Mesendoderm (in vitro differentiated cells): ENCODE measurements around the gene XYLB.

Experiments
- DNase-seq: peaks from one replicate; pipeline ENCODE4 v3.0.0; 2013
- H2AK5ac ChIP-seq: 2 replicates; pipeline ENCODE4 v1.6.1; 2013; ENCODE audit warnings: low read length, inconsistent platforms
- H2BK120ac ChIP-seq: 2 replicates; pipeline ENCODE4 v1.6.1; 2013; ENCODE audit warnings: low read depth, mild to moderate bottlenecking, low read length, moderate library complexity, mixed read lengths
- H2BK15ac ChIP-seq: replicated peaks from 2 replicates; pipeline ENCODE4 v1.6.1; 2013; ENCODE audit warnings: low read depth, mild to moderate bottlenecking, moderate library complexity
- H2BK5ac ChIP-seq: 2 replicates; pipeline ENCODE4 v1.6.1; 2013; ENCODE audit warnings: low read length, inconsistent platforms
- H3K18ac ChIP-seq: 2 replicates; pipeline ENCODE4 v1.6.1; 2013; ENCODE audit warnings: mild to moderate bottlenecking, low read length, mixed read lengths
- H3K23ac ChIP-seq: one replicate; pipeline ENCODE4 v1.6.1; 2013; ENCODE audit warnings: low read length
- H3K27ac ChIP-seq: 2 replicates; pipeline ENCODE4 v1.5.1; 2013; ENCODE audit warnings: low read depth, mild to moderate bottlenecking, inconsistent platforms, low read length, moderate library complexity
- H3K27me3 ChIP-seq: 2 replicates; pipeline ENCODE4 v1.6.1; 2013; ENCODE audit warnings: low read length, control low read depth, mild to moderate bottlenecking, inconsistent platforms; ENCODE audit not compliant: insufficient read depth, poor library complexity
- H3K36me3 ChIP-seq: 2 replicates; pipeline ENCODE4 v1.6.1; 2013; ENCODE audit warnings: low read length, inconsistent platforms; ENCODE audit not compliant: control insufficient read depth, insufficient read depth
- H3K4ac ChIP-seq: one replicate; pipeline ENCODE4 v1.6.1; 2013; ENCODE audit warnings: low read depth, mild to moderate bottlenecking, low read length, moderate library complexity
- H3K4me1 ChIP-seq: 2 replicates; pipeline ENCODE4 v1.6.1; 2013; ENCODE audit warnings: low read depth, low read length, inconsistent platforms; ENCODE audit not compliant: control insufficient read depth
- H3K4me2 ChIP-seq: 2 replicates; pipeline ENCODE4 v1.6.1; 2013; ENCODE audit warnings: low read length
- H3K4me3 ChIP-seq: 2 replicates; pipeline ENCODE4 v1.5.1; 2013; ENCODE audit warnings: mild to moderate bottlenecking, low read length
- H3K56ac ChIP-seq: one replicate; pipeline ENCODE4 v1.6.1; 2013; ENCODE audit warnings: low read length
- H3K79me1 ChIP-seq: 2 replicates; pipeline ENCODE4 v1.6.1; 2013; ENCODE audit warnings: low read length, inconsistent platforms
- H3K79me2 ChIP-seq: 2 replicates; pipeline ENCODE4 v1.6.1; 2013; ENCODE audit warnings: mild to moderate bottlenecking, low read length; ENCODE audit not compliant: control insufficient read depth, insufficient read depth
- H3K9ac ChIP-seq: 2 replicates; pipeline ENCODE4 v1.6.1; 2013; ENCODE audit warnings: low read length, inconsistent platforms
- H4K5ac ChIP-seq: one replicate; pipeline ENCODE4 v1.6.1; 2013; ENCODE audit warnings: low read length
- H4K8ac ChIP-seq: one replicate; pipeline ENCODE4 v1.6.1; 2013; ENCODE audit warnings: low read depth, mild to moderate bottlenecking, control low read depth, low read length, moderate library complexity
- WGBS: extraction: QIAGEN DNeasy Blood & Tissue Kit; methylation state at CpG from one replicate; pipeline ENCODE4 v1.1.7; 2013; ENCODE audit warnings: low lambda C conversion rate, missing lambda C conversion rate; ENCODE audit not compliant: insufficient coverage; ENCODE audit errors: extremely low coverage; 5-methylcytosine and 5-hydroxymethylcytosine counted together

XYLB gene

DNA sequence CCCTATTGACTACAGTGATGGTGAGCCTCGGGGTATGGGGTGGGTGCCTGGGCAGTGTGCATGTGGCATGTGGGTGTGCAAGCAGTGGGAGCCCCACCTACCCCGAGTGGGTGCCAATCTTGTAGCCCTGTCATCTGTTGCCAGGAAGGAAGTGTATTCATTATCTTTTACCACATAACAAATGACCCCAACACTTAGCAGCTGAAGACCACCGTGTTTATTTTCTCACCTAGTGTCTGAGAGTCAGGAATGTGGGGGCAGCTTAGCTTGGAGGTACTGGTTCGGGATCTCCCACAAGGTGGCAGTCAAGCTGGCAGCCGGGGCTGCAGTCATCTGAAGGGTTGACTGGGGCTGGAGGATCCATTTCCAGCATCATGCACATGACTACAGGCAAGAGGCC lies 21.7 kb downstream of the XYLB start:
- H2BK15ac ChIP-seq = no peak overlapping the region
- H3K9ac ChIP-seq = no peak overlapping the region
- H3K36me3 ChIP-seq = no peaks in the 10 kb centered on the region
- no peak overlapping the region for H2BK120ac ChIP-seq
- no peaks in the 10 kb centered on the region for H3K4me1 ChIP-seq
- no peak overlapping the region for H2AK5ac ChIP-seq
- H3K27ac ChIP-seq = no peak overlapping the region
- no peak overlapping the region for H3K56ac ChIP-seq
- H3K79me2 ChIP-seq = no peaks in the 10 kb centered on the region
- no peaks in the 10 kb centered on the region for H3K79me1 ChIP-seq
- no peak overlapping the region for H2BK5ac ChIP-seq
- H4K8ac ChIP-seq = no peak overlapping the region
- H3K4me2 ChIP-seq = no peak overlapping the region
- H3K18ac ChIP-seq = no peak overlapping the region
- no CpG with 5 or more reads among the region's 5 CpGs for WGBS
- no peak overlapping the region for H3K4ac ChIP-seq
- H3K23ac ChIP-seq = no peak overlapping the region
- DNase-seq = no peak
- H3K4me3 ChIP-seq = no peak overlapping the region
- no peak overlapping the region for H4K5ac ChIP-seq
- no peaks in the 10 kb centered on the region for H3K27me3 ChIP-seq

DNA sequence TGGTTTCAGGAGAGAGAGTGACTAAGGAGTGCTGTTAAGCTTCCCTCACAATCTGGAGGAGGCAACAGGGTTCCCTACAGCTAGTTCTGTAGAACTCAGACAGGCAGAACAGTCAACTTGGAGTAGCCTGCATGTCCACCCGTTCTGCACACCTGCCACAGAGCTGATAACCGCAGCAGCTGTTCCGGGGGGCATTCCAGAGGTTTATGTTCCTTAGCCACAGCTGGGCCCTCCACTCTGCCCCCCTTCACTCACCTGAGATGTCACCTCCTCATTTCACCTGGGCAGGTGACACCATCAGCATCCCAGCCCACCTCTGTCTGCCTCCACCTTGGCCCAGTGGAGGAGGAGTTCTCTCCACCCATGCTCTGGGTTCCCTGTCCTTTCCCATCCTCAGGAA lies 22.6 kb downstream of the XYLB start:
- H3K4ac ChIP-seq = no peak overlapping the region
- no peak overlapping the region for H2BK15ac ChIP-seq
- no peaks in the 10 kb centered on the region for H3K27me3 ChIP-seq
- H2BK120ac ChIP-seq = no peak overlapping the region
- DNase-seq = no peak
- no peak overlapping the region for H3K18ac ChIP-seq
- H2AK5ac ChIP-seq = no peak overlapping the region
- no peaks in the 10 kb centered on the region for H3K79me2 ChIP-seq
- no peak overlapping the region for H3K9ac ChIP-seq
- no peak overlapping the region for H4K8ac ChIP-seq
- no CpG with 5 or more reads among the region's 3 CpGs for WGBS
- no peak overlapping the region for H3K56ac ChIP-seq
- no peak overlapping the region for H4K5ac ChIP-seq
- no peak overlapping the region for H3K27ac ChIP-seq
- no peak overlapping the region for H3K4me2 ChIP-seq
- no peaks in the 10 kb centered on the region for H3K36me3 ChIP-seq
- H2BK5ac ChIP-seq = no peak overlapping the region
- H3K23ac ChIP-seq = no peak overlapping the region
- H3K4me3 ChIP-seq = no peak overlapping the region
- no peaks in the 10 kb centered on the region for H3K4me1 ChIP-seq
- H3K79me1 ChIP-seq = no peaks in the 10 kb centered on the region

DNA sequence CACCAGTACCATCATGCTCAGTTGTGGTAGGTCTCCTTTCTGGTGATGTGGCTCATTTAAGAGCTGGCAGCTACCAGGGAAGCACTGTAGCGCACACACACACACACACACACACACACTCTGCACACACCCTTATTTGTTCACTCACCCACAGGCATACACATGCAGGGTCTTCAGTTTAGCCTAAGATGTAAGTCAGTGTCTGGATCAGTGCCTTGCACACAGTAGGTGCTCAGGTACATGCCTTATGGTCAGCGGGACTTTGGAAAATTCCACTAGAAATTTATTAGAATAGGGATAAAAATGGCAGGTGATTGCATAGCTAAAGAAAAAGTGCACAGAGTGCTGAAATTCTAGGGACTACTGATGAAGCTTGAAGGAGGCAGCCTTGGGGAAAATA lies 23.6 kb downstream of the XYLB start:
- Histone ChIP-seq H2BK120ac (no peak overlapping the region), H3K4ac (no peak overlapping the region), H2AK5ac (no peak overlapping the region), H4K5ac (no peak overlapping the region), H3K18ac (no peak overlapping the region), H3K79me2 (no peaks in the 10 kb centered on the region), H3K56ac (no peak overlapping the region), H4K8ac (no peak overlapping the region), H3K4me2 (no peak overlapping the region), H3K4me3 (no peak overlapping the region), H3K9ac (no peak overlapping the region), H2BK15ac (no peak overlapping the region), H3K4me1 (no peaks in the 10 kb centered on the region), H3K27me3 (no peaks in the 10 kb centered on the region), H3K36me3 (no peaks in the 10 kb centered on the region), H3K23ac (no peak overlapping the region), H3K27ac (no peak overlapping the region), H3K79me1 (no peaks in the 10 kb centered on the region), H2BK5ac (no peak overlapping the region)
- DNase-seq = no peak
- no CpG with 5 or more reads among the region's 2 CpGs for WGBS

DNA sequence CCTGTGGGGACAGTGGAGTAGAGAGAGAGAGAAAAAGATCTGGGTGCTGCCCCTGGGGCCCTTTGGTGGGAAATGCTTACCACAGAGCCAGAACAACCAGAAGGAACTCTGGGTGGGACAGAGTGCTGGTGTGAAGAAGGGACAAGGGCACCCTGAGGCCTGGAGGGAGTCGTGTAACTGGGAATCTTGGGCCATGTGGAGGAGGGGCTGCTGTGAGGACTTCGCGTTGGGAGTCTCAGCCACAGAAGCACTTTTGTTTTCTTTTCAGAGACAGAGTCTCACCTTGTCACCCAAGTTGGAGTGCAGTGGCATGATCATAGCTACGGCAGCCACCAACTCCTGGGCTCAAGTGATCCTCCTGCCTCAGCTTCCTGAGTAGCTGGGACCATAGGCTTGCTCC lies 24.3 kb downstream of the XYLB start:
- H4K8ac ChIP-seq = no peak overlapping the region
- H3K4me2 ChIP-seq = no peak overlapping the region
- H3K9ac ChIP-seq = no peak overlapping the region
- H2BK15ac ChIP-seq = no peak overlapping the region
- H3K4ac ChIP-seq = no peak overlapping the region
- H3K79me1 ChIP-seq = no peaks in the 10 kb centered on the region
- H2BK5ac ChIP-seq = no peak overlapping the region
- no peak overlapping the region for H3K18ac ChIP-seq
- DNase-seq = no peak
- H2BK120ac ChIP-seq = no peak overlapping the region
- H2AK5ac ChIP-seq = no peak overlapping the region
- H3K4me1 ChIP-seq = no peaks in the 10 kb centered on the region
- no peaks in the 10 kb centered on the region for H3K27me3 ChIP-seq
- H4K5ac ChIP-seq = no peak overlapping the region
- H3K27ac ChIP-seq = no peak overlapping the region
- no peak overlapping the region for H3K23ac ChIP-seq
- H3K36me3 ChIP-seq = no peaks in the 10 kb centered on the region
- H3K79me2 ChIP-seq = no peaks in the 10 kb centered on the region
- WGBS = no CpG with 5 or more reads among the region's 4 CpGs
- no peak overlapping the region for H3K56ac ChIP-seq
- H3K4me3 ChIP-seq = no peak overlapping the region

DNA sequence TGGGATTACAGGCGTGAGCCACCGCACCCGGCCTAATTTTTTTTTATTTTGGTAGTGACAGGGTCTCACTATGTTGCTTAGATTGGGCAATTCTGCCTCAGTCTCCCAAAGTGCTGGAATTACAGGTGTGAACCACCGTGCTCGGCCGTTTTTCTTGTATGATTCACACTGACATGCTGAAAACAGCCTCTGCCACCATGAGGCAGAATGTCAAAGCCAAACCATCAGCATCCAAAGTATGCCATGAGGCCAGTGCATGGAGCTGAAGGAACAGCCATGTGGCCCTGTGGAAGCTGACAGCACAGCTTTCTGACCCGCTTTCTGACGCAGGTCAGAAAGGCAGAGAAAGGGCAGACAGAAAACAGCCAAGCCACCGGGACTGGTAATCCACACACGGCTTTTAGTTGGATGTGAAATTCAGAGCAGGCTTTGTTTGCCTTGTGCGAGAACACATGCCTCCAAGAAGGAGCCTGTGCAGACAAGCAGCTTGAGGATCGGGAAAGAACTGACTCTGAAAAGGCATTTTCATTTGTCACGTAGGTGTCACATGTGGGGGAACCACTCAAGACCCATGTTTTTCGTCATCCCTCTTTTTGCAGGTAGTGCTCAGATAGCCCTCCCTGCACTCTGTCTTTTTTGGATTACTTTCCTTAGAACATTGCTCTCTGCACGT lies 25.1 kb downstream of the XYLB start:
- no CpG with 5 or more reads among the region's 15 CpGs for WGBS
- Histone ChIP-seq H3K36me3 (no peaks in the 10 kb centered on the region), H3K79me2 (no peaks in the 10 kb centered on the region)

DNA sequence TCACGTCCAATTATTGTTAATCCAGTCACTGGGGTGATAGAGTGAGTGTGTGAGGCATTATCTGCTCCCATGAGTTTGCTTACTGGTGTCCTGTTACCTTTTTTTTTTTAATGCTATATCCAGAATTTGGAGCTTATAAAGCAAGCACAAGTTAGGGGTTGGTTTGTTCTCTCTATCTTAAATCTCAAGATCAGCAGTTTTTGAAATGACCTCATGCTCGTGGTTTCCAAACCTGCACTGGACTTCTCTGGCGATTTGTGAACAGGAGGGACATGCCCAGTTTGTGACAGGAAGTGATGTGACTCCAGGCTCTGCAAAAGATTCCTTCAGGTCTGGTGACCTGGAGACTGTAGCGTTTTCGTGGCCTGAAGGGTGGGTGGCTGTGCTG lies 25.6 kb downstream of the XYLB start:
- no peak overlapping the region for H3K56ac ChIP-seq
- no peak overlapping the region for H3K27ac ChIP-seq
- H3K4me1 ChIP-seq = no peaks in the 10 kb centered on the region
- DNase-seq = no peak
- no peak overlapping the region for H4K5ac ChIP-seq
- no peak overlapping the region for H3K4ac ChIP-seq
- no peak overlapping the region for H3K18ac ChIP-seq
- no peak overlapping the region for H2BK120ac ChIP-seq
- H4K8ac ChIP-seq = no peak overlapping the region
- no peak overlapping the region for H3K4me3 ChIP-seq
- H3K27me3 ChIP-seq = no peaks in the 10 kb centered on the region
- no peak overlapping the region for H3K23ac ChIP-seq
- no peak overlapping the region for H2BK5ac ChIP-seq
- H2BK15ac ChIP-seq = no peak overlapping the region
- no CpG with 5 or more reads among the region's 5 CpGs for WGBS
- H3K79me1 ChIP-seq = no peaks in the 10 kb centered on the region
- no peak overlapping the region for H2AK5ac ChIP-seq
- H3K79me2 ChIP-seq = no peaks in the 10 kb centered on the region
- H3K9ac ChIP-seq = no peak overlapping the region
- no peaks in the 10 kb centered on the region for H3K36me3 ChIP-seq
- H3K4me2 ChIP-seq = no peak overlapping the region

More for the DNA sequence above, 25.1 kb downstream of the XYLB start:
- no peak overlapping the region for H2BK120ac ChIP-seq
- H3K27ac ChIP-seq = no peak overlapping the region
- no peak overlapping the region for H3K4me3 ChIP-seq
- H3K27me3 ChIP-seq = no peaks in the 10 kb centered on the region
- H2AK5ac ChIP-seq = no peak overlapping the region
- no peak overlapping the region for H3K4ac ChIP-seq
- H3K79me1 ChIP-seq = no peaks in the 10 kb centered on the region
- H3K4me2 ChIP-seq = no peak overlapping the region
- H2BK15ac ChIP-seq = no peak overlapping the region
- no peak overlapping the region for H3K23ac ChIP-seq
- no peak for DNase-seq
- H2BK5ac ChIP-seq = no peak overlapping the region
- no peaks in the 10 kb centered on the region for H3K4me1 ChIP-seq
- no peak overlapping the region for H3K56ac ChIP-seq
- no peak overlapping the region for H3K18ac ChIP-seq
- H4K8ac ChIP-seq = no peak overlapping the region
- no peak overlapping the region for H3K9ac ChIP-seq
- no peak overlapping the region for H4K5ac ChIP-seq
